ENCODE data around the gene CSF1. TPM values are rescaled to one million over a fixed set of nuclear protein-coding genes. Genes with fewer than 3 reads are reported as not detected.

Gene CSF1
- total RNA-seq, 1 donor from 2014 or later, result 53.4 TPM

GRCh38 chr1:109866071-109866470 is 44.6 kb upstream of the CSF1 start:
- no peak for DNase-seq (ENCODE audit: low read depth)
- Histone ChIP-seq H3K36me3 (ENCODE audit: control insufficient read depth, insufficient read depth, low read length) (no peaks in the 10 kb centered on the region), H3K27me3 (ENCODE audit: control insufficient read depth, insufficient read depth, low read length) (no peaks in the 10 kb centered on the region), H3K4me3 (ENCODE audit: low read depth, low read length) (no peak overlapping the region)
- no peak for TF ChIP-seq CTCF (IDR thresholded peaks at IDR 0.05; ENCODE audit: insufficient read depth, low read length, poor library complexity, severe bottlenecking)

GRCh38 chr1:109873278-109874175 is 37.1 kb upstream of the CSF1 start:
- DNase-seq (ENCODE audit: low read depth), result no peak
- TF ChIP-seq CTCF (IDR thresholded peaks at IDR 0.05; ENCODE audit: insufficient read depth, low read length, poor library complexity, severe bottlenecking), result no peak
- H3K36me3 ChIP-seq (ENCODE audit: control insufficient read depth, insufficient read depth, low read length), result no peaks in the 10 kb centered on the region
- H3K27me3 ChIP-seq (ENCODE audit: control insufficient read depth, insufficient read depth, low read length), result no peaks in the 10 kb centered on the region
- no peak overlapping the region for H3K4me3 ChIP-seq (ENCODE audit: low read depth, low read length)

GRCh38 chr1:109874445-109874844 is 36.2 kb upstream of the CSF1 start:
- DNase-seq (ENCODE audit: low read depth), result no peak
- TF ChIP-seq CTCF (IDR thresholded peaks at IDR 0.05; ENCODE audit: insufficient read depth, low read length, poor library complexity, severe bottlenecking), result no peak
- no peaks in the 10 kb centered on the region for H3K27me3 ChIP-seq (ENCODE audit: control insufficient read depth, insufficient read depth, low read length)
- H3K4me3 ChIP-seq (ENCODE audit: low read depth, low read length), result no peak overlapping the region
- no peaks in the 10 kb centered on the region for H3K36me3 ChIP-seq (ENCODE audit: control insufficient read depth, insufficient read depth, low read length)

GRCh38 chr1:109875874-109876273 is 34.8 kb upstream of the CSF1 start:
- no peaks in the 10 kb centered on the region for H3K27me3 ChIP-seq (ENCODE audit: control insufficient read depth, insufficient read depth, low read length)
- no peaks in the 10 kb centered on the region for H3K36me3 ChIP-seq (ENCODE audit: control insufficient read depth, insufficient read depth, low read length)
- no peak overlapping the region for H3K4me3 ChIP-seq (ENCODE audit: low read depth, low read length)
- no peak for DNase-seq (ENCODE audit: low read depth)
- TF ChIP-seq CTCF (IDR thresholded peaks at IDR 0.05; ENCODE audit: insufficient read depth, low read length, poor library complexity, severe bottlenecking), result no peak

GRCh38 chr1:109876617-109877316 is 33.9 kb upstream of the CSF1 start:
- Histone ChIP-seq H3K27me3 (ENCODE audit: control insufficient read depth, insufficient read depth, low read length) (no peaks in the 10 kb centered on the region), H3K36me3 (ENCODE audit: control insufficient read depth, insufficient read depth, low read length) (no peaks in the 10 kb centered on the region), H3K4me3 (ENCODE audit: low read depth, low read length) (no peak overlapping the region)
- TF ChIP-seq CTCF (IDR thresholded peaks at IDR 0.05; ENCODE audit: insufficient read depth, low read length, poor library complexity, severe bottlenecking), result no peak
- no peak for DNase-seq (ENCODE audit: low read depth)

All from kidney epithelial cell (primary cell).